HG03457 (cell line): ENCODE results near the gene CPNE5.
"Not testable (repeated sequence)": the region's sequence is repeated elsewhere in the genome, so short reads cannot be mapped to it uniquely, and the experiment has no call there.

Experiments used
- ATAC-seq: cut with Tn5 transposase; IDR thresholded peaks from one replicate; pipeline ENCODE4 v1.9.1; 2021; ENCODE audit warnings: moderate number of reproducible peaks; ENCODE audit not compliant: unreplicated experiment

Gene CPNE5

DNA sequence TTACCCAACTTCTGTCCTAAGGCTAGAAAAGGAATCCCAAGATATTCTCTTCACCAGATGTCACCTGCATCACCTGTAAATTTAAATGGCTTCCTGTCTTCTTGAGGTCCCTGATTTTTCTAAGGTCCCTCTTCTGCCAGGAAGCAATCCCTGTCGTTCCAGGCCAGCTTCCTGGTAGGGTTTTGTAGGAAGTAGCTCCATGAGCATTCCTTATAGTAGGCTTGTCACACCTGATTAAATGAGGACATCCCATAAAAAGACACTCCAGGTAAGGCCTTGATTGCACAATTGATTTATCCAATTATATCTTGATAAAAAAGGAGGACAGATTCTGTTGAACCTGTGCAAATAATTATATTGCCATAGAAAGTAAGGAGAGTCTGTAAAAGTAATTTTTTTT is 132.9 kb downstream of the CPNE5 start:
- no peak for ATAC-seq

DNA sequence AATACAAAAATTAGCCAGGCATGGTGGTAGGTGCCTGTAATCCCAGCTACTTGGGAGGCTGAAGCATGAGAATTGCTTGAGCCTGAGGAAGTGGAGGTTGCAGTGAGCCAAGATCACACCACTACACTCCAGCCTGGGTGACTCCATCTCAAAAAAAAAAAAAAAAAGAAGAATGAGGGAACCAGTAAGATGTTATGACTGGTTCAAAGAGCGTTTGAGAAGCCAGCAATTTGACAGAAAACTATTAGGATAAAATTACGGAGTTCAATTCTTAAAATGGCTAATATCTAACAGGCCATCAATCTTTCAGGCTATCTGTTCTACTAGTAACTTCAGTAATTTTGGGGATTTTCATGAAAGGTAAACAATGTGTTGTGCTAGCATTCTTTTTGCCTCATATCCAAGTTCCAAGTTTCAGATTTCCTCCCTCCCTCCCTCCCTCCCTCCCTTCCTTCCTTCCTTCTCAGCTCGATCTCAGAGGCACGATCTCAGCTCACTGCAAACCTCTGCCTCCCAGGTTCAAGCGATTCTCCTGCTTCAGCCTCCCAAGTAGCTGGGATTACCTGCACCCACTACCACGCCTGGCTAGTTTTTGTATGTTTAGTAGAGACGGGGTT is 134.2 kb downstream of the CPNE5 start:
- ATAC-seq: not testable (repeated sequence)

DNA sequence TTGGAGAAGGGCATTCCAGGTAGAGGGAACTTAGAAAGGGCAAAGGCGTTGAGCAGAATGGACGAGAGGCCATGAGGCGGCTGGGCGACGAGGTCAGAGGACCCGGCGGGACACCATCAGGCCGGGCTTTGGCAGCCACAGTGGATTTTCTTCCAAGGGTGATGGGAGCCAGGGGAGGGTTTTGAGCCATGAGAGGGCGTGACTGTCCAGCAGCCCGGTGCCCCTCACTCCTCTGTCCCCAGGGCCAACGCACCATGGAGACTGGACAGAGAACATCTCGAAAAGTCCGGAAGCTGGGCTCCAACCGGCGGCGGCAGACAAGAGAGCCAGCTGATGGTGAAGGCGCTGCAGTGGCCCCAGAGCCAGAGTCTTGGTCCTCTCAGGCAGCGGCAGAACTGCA is 135.3 kb downstream of the CPNE5 start:
- no peak for ATAC-seq

DNA sequence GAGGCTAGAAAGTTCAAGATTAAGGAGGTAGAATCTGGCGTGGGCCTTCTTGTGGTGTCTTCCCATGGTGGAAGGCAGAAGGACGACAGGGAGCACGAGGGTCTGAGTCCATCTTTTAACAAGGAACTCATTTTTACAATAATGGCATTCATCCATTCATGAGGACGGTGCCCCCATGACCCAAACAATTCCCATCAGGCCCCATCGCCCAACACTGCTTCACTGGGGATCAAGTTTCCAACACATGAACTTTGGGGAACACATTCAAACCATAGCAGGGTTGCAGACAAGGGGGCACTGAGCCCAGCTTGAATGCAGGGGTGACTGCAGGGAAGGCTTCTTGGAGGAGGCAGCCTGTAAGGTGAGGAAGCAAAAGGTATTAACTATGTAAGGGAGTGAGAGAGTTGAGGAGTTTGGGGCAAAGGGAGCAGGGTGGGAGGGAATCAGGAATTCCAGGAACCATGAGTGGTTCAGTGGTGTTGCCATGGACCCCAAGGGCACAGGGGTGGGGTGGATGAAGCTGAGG is 136.1 kb downstream of the CPNE5 start:
- ATAC-seq: no peak

DNA sequence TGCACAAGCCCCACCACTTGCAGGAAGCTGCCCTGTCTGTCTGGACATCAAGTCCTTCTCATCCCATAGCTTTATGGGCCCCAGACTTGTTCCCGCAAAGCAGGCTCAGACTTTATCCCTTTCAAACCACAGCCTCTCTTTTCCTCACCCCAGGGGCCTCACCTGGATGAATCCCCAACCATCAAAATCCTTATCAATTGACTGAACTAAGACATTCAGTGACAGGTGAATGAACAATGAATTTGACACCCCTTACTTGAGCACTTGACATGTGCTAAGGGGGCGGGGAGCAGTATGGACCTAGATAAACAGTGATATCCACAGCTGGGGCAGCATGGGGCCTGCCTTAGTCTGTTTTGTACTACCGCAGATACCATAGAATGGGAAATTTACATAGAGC is 136.6 kb downstream of the CPNE5 start:
- ATAC-seq: no peak

DNA sequence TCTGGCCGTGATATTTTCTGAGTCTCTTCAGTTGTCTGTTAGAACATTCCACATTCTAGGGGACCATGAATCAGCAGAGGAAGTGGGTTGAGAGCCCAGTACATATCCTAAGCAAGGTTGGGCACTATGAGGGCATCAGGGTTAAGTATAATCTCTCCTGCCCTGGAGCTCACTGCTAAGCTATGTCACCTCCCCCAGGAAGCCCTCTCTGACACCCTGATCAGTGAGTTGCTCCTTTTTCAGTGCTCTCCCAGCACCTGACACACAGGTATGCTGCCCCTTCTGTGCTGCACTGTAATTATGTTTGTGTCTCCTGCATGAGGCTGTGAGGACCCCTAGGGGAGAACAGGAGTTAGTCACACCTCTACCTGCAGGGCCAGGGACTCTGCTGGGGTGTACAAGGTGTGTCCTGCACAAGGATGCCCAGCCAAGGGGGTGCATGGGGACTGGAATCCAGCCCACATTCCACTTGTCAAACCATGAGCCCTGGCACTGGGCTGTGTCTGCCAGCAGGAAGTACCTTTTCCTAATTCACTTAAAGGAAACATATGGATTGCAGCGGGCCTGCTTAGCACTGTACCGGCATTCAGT is 137.7 kb downstream of the CPNE5 start:
- no peak for ATAC-seq

DNA sequence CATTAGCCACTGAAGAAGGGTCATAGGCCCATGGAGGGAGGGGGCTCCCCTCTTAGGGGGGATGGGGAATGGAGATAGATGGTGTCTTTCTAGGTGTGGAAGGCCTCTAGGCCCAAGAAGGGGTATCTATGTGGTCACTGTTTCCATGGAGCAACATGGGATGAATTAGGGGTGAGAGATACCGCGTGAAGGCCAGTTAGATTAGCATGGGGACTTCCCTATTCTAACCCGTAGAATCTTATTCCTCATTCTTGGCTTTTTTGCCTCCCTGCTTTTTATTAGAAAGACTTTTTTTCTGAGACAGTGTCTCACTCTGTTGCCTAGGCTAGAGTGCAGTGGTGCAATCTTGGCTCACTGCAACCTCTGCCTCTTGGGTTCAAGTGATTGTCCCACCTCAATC is 138.4 kb downstream of the CPNE5 start:
- no peak for ATAC-seq

DNA sequence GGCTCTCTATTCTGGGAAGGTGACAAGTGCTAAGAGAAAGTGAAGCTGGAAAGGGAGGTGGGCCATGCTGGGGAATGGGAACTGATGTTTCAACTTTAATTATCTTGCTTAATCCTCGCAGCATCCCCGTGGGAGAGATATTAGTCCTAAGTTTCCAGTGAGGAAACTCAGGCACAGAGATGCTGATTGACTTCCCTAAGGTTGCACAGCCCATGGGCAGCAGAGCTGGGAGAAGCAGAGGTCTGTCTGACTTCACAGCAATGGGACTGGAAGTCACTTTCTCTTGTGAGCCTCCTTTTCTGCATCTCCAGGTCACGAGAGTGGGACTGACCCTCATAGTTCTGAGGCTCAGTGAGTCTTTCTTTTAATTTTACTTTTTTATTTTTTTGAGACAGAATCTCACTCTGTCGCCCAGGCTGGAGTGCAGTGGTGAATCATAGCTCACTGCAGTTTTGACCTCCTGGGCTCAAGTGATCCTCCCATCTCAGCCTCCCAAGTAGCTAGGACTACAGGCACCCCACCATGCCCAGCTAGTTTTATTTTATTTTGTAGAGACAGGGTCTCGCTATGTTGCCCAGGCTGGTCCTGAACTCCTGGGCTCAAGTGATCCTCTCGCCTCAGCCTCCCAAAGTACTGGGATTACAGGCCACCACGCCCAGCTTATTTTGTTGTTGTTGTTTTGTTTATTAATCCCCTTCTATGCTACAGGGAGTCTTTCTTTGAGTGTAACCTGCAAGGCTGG is 139.0 kb downstream of the CPNE5 start:
- ATAC-seq: no peak

DNA sequence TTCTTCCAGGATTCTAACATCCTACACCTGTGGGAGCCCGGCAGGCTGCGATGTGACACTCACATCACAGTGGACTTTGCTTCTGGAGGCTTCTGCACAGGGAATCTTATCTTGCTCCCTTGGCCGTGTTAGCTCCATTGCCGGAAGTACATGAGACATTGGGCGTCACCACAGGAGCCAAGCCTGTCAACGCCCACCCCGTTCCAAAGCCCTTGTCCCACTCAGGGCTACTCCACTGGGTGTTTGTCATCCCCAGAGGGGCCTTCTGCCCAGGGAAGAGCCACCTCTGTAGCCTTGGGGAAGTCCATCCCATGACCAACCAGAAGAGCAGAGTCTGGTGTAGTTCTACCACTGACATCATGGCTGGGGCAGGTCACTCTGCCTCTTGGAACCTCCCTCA is 139.9 kb downstream of the CPNE5 start:
- ATAC-seq: no peak

DNA sequence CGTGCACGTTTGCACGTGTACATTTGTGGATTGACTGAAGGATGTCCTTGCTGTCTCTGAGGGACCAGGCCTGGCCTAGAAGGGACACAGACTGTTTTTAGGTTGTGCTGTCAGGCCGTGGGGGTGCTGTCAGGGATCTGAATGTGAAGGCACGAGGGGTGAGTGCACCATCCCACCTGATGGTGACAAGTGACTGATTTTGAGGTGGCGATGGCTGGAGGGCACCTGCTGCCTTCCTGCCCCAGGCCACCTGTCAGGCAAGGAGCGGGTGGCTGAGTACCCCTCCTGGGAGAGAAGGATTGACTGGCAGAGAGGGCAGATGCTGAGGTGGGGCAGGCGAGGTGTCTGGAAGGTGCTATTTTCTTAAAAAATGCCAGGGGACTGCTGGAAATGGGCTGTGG is 140.4 kb downstream of the CPNE5 start:
- ATAC-seq: no peak

DNA sequence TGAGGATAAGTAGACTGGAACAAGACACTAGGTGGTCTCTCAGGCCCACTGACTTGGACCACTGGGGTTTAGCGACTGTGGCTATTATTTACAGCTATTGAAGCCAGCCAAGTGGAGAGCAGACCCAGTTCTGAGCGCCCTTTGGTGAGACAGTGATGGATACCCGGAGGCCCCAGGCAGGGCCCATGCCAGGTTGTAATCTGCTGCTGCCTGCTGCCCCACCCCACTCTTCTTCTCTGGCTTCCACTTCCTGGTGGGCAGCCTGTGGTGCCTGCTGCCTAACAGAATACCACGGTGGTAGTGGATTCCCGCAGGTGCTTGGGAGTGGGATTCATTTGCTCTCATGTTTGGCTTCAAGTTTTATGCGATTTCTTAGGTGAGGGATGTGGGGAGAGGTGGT is 141.0 kb downstream of the CPNE5 start:
- no peak for ATAC-seq

DNA sequence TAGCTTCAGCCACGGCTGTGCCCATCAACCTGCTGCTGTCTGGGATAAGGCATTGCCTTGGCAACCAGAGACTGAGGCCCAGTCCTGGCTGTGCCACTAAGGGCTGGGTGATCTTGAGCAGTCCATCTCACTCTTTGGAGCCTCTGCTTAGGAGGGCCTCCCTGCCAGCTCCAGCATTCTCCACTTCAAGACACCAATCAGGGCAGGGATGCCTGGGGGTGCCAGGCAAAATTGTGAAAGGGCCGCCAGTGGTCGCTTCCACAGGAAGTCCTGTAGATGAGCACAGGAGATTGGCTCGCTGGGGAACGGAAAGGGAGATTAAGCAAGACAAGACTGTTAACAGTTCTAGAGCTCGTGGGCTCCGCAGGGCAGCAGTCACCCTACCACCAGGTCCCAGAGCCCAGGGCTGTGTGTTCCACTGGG is 141.8 kb downstream of the CPNE5 start, which contains the start of gene RAB44:
TSS of gene RAB44 (plus strand) at position 346 of the 423 bp plus-strand sequence. CDS start 6,410 bp downstream, outside the sequence.
- ATAC-seq: no peak

DNA sequence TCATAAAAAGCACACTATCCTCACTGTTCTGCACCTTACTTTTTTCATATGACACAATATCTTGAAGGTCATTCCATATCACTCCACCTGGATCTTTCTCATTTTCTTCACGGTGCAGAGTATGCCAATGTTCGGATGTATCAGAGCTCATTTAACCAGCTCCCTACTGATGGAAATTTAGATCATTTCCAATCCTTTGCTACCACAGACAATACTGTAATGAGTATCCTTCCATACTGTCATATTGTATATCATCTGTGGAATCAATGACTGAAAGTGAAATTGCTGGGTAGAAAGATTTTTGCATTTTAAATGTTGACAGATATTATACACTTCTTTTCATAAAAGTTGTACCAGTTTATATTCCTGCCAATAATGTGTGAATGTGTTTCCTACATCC is 143.8 kb downstream of the CPNE5 start:
- ATAC-seq: no peak

DNA sequence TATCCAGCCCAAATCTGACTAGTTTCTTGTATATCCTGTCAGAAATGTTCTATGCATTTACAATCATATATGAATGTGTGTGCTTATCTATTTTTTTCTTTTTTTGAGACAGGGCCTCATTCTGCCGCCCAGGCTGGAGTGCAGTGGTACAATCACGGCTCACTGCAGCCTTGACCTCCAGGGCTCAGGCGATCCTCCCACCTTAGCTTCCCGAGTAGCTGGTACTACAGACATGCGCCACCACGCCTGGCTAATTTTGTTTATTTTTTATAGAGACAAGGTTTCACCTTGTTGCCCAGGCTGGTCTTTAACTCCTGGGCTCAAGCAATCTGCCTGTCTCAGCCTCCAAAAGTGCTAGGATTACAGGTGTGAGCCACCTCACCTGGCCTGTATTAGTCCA is 144.6 kb downstream of the CPNE5 start:
- no peak for ATAC-seq

DNA sequence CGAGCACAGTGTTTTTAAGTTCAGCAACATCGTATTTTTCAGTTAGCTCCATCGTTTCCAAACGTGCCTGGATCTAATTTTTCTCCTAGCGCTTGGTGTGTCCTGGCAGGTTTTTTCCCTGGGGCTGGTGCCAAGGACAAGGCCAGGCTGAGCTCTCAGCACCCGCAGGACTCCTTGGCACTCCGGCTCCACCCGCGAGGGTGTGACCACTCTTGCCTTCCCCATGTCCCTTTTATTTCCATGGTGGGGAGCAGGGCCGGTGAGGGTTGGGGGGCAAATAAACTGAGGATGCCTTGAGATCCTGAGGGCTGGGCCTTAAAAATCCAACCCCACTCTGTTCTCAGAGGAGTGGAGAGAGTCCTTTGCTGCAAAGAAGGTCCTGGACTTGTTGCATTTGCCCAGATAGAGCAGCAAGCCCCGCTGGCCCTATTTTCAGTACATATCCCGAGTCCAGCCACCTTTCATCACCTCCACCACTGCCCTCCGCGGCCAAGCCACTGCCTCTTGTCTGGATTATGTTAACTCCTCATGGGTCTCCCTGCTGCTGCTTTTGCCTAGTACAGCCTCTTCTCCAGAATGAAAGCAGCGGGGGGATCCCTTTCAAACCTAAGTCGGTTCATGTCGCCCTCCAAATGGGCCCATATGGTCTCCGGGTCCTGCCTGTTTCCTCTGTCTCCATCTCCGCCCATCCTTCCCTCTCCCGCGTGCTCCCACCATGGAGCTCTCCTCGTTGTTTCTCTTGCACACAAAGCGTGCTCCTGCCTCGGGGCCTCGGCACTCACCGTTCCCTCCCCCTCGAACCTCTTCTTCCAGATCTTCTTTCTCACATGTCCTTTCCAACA is 146.2 kb downstream of the CPNE5 start:
- no peak for ATAC-seq

DNA sequence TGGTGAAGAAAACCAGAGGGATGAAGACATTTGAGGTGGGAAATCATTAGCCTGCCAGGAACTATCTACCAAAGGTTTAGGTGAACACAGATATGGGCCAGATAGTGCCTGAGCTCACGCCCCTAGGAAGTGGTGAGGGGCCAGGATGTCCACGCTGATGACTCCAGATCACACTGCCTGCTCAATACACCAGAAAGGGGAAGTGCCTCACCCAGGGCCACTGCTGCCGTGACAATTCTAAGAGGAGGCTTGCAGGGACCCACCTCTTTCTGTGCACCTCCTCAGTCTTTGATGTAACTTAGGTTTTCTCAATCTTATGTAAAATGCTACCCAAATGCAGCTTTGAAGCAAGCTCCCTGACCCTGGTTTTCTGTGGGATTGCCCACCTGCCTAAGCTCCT is 147.0 kb downstream of the CPNE5 start:
- ATAC-seq: no peak

DNA sequence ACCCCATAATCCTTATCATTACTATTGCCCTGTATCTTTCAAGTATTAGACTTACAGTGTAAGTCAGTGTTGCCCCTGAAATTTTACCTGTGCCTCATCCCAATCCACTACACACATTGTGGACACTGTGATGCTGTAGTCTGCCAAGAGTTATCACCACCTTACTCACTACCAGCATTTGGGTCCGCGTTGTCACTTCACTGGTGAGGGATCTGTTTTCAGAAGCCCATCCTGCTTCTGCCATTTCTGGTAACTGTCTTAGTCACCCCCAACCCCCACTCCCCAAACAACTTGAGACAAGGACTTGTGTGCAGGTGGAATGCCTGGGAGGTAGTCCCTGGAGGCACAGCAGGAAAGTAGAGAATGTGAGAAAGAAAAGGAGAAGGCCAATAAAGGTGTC is 147.6 kb downstream of the CPNE5 start:
- ATAC-seq: no peak

DNA sequence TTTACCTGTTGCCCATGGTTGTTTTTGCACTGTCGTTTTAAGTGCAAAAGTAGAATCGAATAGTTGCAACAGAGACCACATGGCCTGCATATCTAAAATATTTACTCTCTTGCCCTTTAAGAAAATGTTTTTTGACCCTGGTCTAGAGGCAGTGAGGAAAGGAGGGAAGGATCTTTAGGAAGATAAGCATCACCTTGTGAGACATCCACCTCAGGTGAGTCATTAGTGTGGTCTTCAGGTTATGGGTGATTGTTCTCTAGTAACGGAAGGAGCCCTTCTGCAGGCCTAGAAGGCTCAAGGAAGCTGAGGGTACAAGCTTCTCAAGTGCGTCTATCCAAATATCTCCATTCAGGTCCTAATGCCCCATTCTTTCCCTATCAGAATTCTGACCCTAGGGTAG is 148.2 kb downstream of the CPNE5 start:
- ATAC-seq: no peak
